BLaER1 treated with 17β-estradiol and CSF1 and Interleukin-3, amounts not matched to agents 10 nM and 100 nM (cell line): Measurements from ENCODE around the gene GOT1.

Source experiments
- H3K27ac ChIP-seq, 11 experiments: shearing (Covaris generic); formaldehyde crosslinking; 2 replicates each; pipeline ENCODE4 v1.8.1; 2022
- H3K27me3 ChIP-seq, 11 experiments: shearing (Covaris generic); formaldehyde crosslinking; 2 replicates each; pipeline ENCODE4 v1.8.1; 2022
- H3K36me3 ChIP-seq, 11 experiments: shearing (Covaris generic); formaldehyde crosslinking; 2 replicates each; pipeline ENCODE4 v1.8.1; 2022
- H3K4me1 ChIP-seq, 10 experiments: shearing (Covaris generic); formaldehyde crosslinking; 2 replicates each; pipeline ENCODE4 v1.8.1; 2022
- H3K4me2 ChIP-seq, 11 experiments: shearing (Covaris generic); formaldehyde crosslinking; 2 replicates each; pipeline ENCODE4 v1.8.1; 2022
- H3K4me3 ChIP-seq, 10 experiments: shearing (Covaris generic); formaldehyde crosslinking; 2 replicates each; pipeline ENCODE4 v1.8.1; 2022
- H3K9ac ChIP-seq, 11 experiments: shearing (Covaris generic); formaldehyde crosslinking; 2 replicates each; pipeline ENCODE4 v1.8.1; 2022
- H3K9me3 ChIP-seq, 11 experiments: shearing (Covaris generic); formaldehyde crosslinking; replicated peaks in 1 of 11; 2 replicates each; pipeline ENCODE4 v1.8.1; 2022
- H4K20me1 ChIP-seq, 11 experiments: shearing (Covaris generic); formaldehyde crosslinking; 2 replicates each; pipeline ENCODE4 v1.8.1; 2022
- Cebpa-rat ChIP-seq, 11 experiments: shearing (Covaris generic); IDR thresholded peaks; 2 replicates each; pipeline ENCODE4 v1.8.1; 2022

GOT1 gene

GRCh38 chr10:99427566-99428190 is 2.7 kb downstream of the GOT1 start:
- H3K4me2 ChIP-seq: peak overlapping the region in 1 of 11 experiments; percentile 10; a peak in 1 of 22 replicates

GRCh38 chr10:99426689-99427088 is 3.7 kb downstream of the GOT1 start:
- H3K9me3 ChIP-seq: no peaks in the 10 kb centered on the region
- peaks cover 28 to 50% (median 38%) of the 10 kb centered on the region in 11 experiments for H3K36me3 ChIP-seq
- no peak overlapping the region for H3K4me2 ChIP-seq
- no peak overlapping the region for H3K4me3 ChIP-seq
- TF ChIP-seq Cebpa-rat (IDR thresholded peaks at IDR 0.05): no peak
- H3K27ac ChIP-seq: no peak overlapping the region
- no peak overlapping the region for H3K9ac ChIP-seq
- peaks cover 0 to 82% (median 27%) of the 10 kb centered on the region in 11 experiments; a peak in 13 of 22 replicates for H4K20me1 ChIP-seq
- H3K4me1 ChIP-seq: peaks cover 17 to 31% (median 23%) of the 10 kb centered on the region in 10 experiments
- no peaks in the 10 kb centered on the region for H3K27me3 ChIP-seq

More at GRCh38 chr10:99427566-99428190, 2.7 kb downstream of the GOT1 start:
- Histone ChIP-seq H3K27ac (no peak overlapping the region), H3K4me1 (peaks cover 24 to 36% (median 28%) of the 10 kb centered on the region in 10 experiments), H4K20me1 (peaks cover 4 to 72% (median 25%) of the 10 kb centered on the region in 11 experiments; a peak in 14 of 22 replicates), H3K4me3 (no peak overlapping the region), H3K36me3 (peaks cover 28 to 40% (median 36%) of the 10 kb centered on the region in 11 experiments), H3K9me3 (no peaks in the 10 kb centered on the region), H3K9ac (no peak overlapping the region), H3K27me3 (no peaks in the 10 kb centered on the region)
- TF ChIP-seq Cebpa-rat (IDR thresholded peaks at IDR 0.05): no peak

GRCh38 chr10:99425204-99425603 is 5.2 kb downstream of the GOT1 start:
- peaks cover 14 to 25% (median 19%) of the 10 kb centered on the region in 10 experiments for H3K4me1 ChIP-seq
- H3K9ac ChIP-seq: no peak overlapping the region
- H4K20me1 ChIP-seq: peaks cover 0 to 97% (median 32%) of the 10 kb centered on the region in 11 experiments; a peak in 13 of 22 replicates
- peaks cover 37 to 65% (median 50%) of the 10 kb centered on the region in 11 experiments for H3K36me3 ChIP-seq
- no peak overlapping the region for H3K27ac ChIP-seq
- H3K27me3 ChIP-seq: no peaks in the 10 kb centered on the region
- TF ChIP-seq Cebpa-rat (IDR thresholded peaks at IDR 0.05): no peak
- no peak overlapping the region for H3K4me2 ChIP-seq
- no peak overlapping the region for H3K4me3 ChIP-seq
- H3K9me3 ChIP-seq: no peaks in the 10 kb centered on the region

GRCh38 chr10:99424656-99425055 is 5.8 kb downstream of the GOT1 start:
- peaks cover 0 to 100% (median 32%) of the 10 kb centered on the region in 11 experiments; a peak in 13 of 22 replicates for H4K20me1 ChIP-seq
- no peaks in the 10 kb centered on the region for H3K9me3 ChIP-seq
- no peak overlapping the region for H3K27ac ChIP-seq
- H3K4me3 ChIP-seq: no peak overlapping the region
- H3K36me3 ChIP-seq: peaks cover 43 to 70% (median 56%) of the 10 kb centered on the region in 11 experiments
- H3K4me1 ChIP-seq: peaks cover 9 to 20% (median 14%) of the 10 kb centered on the region in 10 experiments
- no peak for TF ChIP-seq Cebpa-rat (IDR thresholded peaks at IDR 0.05)
- H3K4me2 ChIP-seq: no peak overlapping the region
- no peak overlapping the region for H3K9ac ChIP-seq
- H3K27me3 ChIP-seq: no peaks in the 10 kb centered on the region

- Histone ChIP-seq H3K27me3 (no peaks in the 10 kb centered on the region), H3K9me3 (peaks cover 0 to 9% (median 4%) of the 10 kb centered on the region in 11 experiments; a peak in 4 of 22 replicates), H3K9ac (no peak overlapping the region), H3K27ac (no peak overlapping the region), H3K4me1 (peaks cover 0 to 7% (median 0%) of the 10 kb centered on the region in 10 experiments; a peak in 2 of 20 replicates), H3K36me3 (peaks cover 61 to 91% (median 74%) of the 10 kb centered on the region in 11 experiments), H3K4me3 (no peak overlapping the region), H3K4me2 (no peak overlapping the region), H4K20me1 (peaks cover 0 to 97% (median 32%) of the 10 kb centered on the region in 11 experiments; a peak in 13 of 22 replicates)
- TF ChIP-seq Cebpa-rat (IDR thresholded peaks at IDR 0.05): no peak
Measured at GRCh38 chr10:99422529-99423096, 7.8 kb downstream of the GOT1 start.

- Histone ChIP-seq H3K4me2 (no peak overlapping the region), H3K4me1 (peaks cover 0 to 4% (median 0%) of the 10 kb centered on the region in 10 experiments; a peak in 2 of 20 replicates)
Measured at GRCh38 chr10:99421233-99421739, 9.1 kb downstream of the GOT1 start.

GRCh38 chr10:99419688-99420087 is 10.7 kb downstream of the GOT1 start:
- Histone ChIP-seq H3K4me1 (no peaks in the 10 kb centered on the region), H3K4me2 (no peak overlapping the region), H3K9me3 (peaks cover 0 to 12% (median 4%) of the 10 kb centered on the region in 11 experiments; a peak in 9 of 22 replicates)

More at GRCh38 chr10:99421233-99421739, 9.1 kb downstream of the GOT1 start:
- Histone ChIP-seq H3K9me3 (peaks cover 0 to 10% (median 4%) of the 10 kb centered on the region in 11 experiments; a peak in 9 of 22 replicates), H3K9ac (no peak overlapping the region), H3K36me3 (peaks cover 61 to 90% (median 74%) of the 10 kb centered on the region in 11 experiments), H3K4me3 (no peak overlapping the region), H4K20me1 (peaks cover 0 to 83% (median 28%) of the 10 kb centered on the region in 11 experiments; a peak in 13 of 22 replicates), H3K27ac (no peak overlapping the region), H3K27me3 (no peaks in the 10 kb centered on the region)
- 0 out of 22 replicates have a peak, but pooled peaks of 1 of the 11 experiments have one; percentile 11 for TF ChIP-seq Cebpa-rat (IDR thresholded peaks at IDR 0.05)

GRCh38 chr10:99418910-99419624 is 11.4 kb downstream of the GOT1 start:
- Histone ChIP-seq H3K4me2 (no peak overlapping the region), H3K27me3 (no peaks in the 10 kb centered on the region), H3K9ac (no peak overlapping the region), H3K4me3 (no peak overlapping the region), H4K20me1 (peaks cover 0 to 61% (median 12%) of the 10 kb centered on the region in 11 experiments; a peak in 12 of 22 replicates), H3K9me3 (peaks cover 0 to 12% (median 4%) of the 10 kb centered on the region in 11 experiments; a peak in 9 of 22 replicates), H3K4me1 (no peaks in the 10 kb centered on the region), H3K36me3 (peaks cover 41 to 73% (median 54%) of the 10 kb centered on the region in 11 experiments), H3K27ac (no peak overlapping the region)
- no peak for TF ChIP-seq Cebpa-rat (IDR thresholded peaks at IDR 0.05)

More at GRCh38 chr10:99419688-99420087, 10.7 kb downstream of the GOT1 start:
- TF ChIP-seq Cebpa-rat (IDR thresholded peaks at IDR 0.05): no peak
- no peak overlapping the region for H3K9ac ChIP-seq
- H3K36me3 ChIP-seq: peaks cover 47 to 79% (median 60%) of the 10 kb centered on the region in 11 experiments
- H3K27ac ChIP-seq: no peak overlapping the region
- peaks cover 0 to 67% (median 13%) of the 10 kb centered on the region in 11 experiments; a peak in 12 of 22 replicates for H4K20me1 ChIP-seq
- H3K27me3 ChIP-seq: no peaks in the 10 kb centered on the region
- no peak overlapping the region for H3K4me3 ChIP-seq
